Uterus (tissue), 2 donors: Measurements from ENCODE around the gene FBXO34.

Experiments
- CTCF ChIP-seq, 4 experiments: fragments of 200-600 bp in 2 of 4; fragments of 450-650 bp in 2 of 4; sonication (generic) in 2 of 4; IDR thresholded peaks; one replicate each; pipeline ENCODE4 v1.5.1; 2016 to 2019; ENCODE audit warnings: antibody characterized with exemption in 4 of 4, mild to moderate bottlenecking in 2 of 4, moderate library complexity in 1 of 4
- POLR2A ChIP-seq, 2 donors: fragments of 450-650 bp; IDR thresholded peaks; one replicate each; pipeline ENCODE4 v1.6.1; 2016; ENCODE audit warnings: antibody characterized with exemption in 2 of 2, mild to moderate bottlenecking in 1 of 2, moderate library complexity in 1 of 2

GRCh38 chr14:55298500-55298822 is 27.2 kb downstream of the FBXO34 start:
- TF ChIP-seq CTCF (IDR thresholded peaks at IDR 0.05) (no peak), POLR2A (IDR thresholded peaks at IDR 0.05) (no peak)
